Suppressor macrophage treated with lipopolysaccharide for 1 hour (primary cell): ENCODE results near the gene PI4KA.
"Not testable (repeated sequence)": the region's sequence is repeated elsewhere in the genome, so short reads cannot be mapped to it uniquely, and the experiment has no call there.

Experiments
- DNase-seq, 3 donors: peaks; one replicate each; pipeline ENCODE4 v3.0.0-alpha.2; 2020 to 2022

The PI4KA gene

GRCh38 chr22:20847318-20847822 lies 11.2 kb downstream of the PI4KA start:
- DNase-seq = no peak

- no peak for DNase-seq
Observed at GRCh38 chr22:20844055-20845037, 14.3 kb downstream of the PI4KA start.

DNA sequence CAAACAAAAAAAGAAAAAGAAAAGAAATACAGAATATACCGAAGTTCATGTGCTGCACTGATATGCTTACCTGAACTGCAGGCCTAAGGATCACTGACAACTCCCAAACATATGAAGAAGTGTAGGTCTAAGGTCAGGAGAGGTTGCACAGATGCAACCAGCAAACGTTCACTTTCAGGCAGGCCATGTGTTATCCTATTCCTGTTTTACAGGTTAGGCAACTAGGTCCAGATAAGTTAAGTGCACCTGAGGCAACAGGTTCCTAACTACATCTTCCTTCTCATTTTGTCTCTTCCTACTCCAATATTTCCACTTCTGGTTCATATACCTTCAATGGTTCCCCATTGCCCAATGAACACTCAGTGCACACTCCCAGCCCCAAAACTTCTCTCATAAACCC lies 15.1 kb downstream of the PI4KA start:
- no peak for DNase-seq

DNA sequence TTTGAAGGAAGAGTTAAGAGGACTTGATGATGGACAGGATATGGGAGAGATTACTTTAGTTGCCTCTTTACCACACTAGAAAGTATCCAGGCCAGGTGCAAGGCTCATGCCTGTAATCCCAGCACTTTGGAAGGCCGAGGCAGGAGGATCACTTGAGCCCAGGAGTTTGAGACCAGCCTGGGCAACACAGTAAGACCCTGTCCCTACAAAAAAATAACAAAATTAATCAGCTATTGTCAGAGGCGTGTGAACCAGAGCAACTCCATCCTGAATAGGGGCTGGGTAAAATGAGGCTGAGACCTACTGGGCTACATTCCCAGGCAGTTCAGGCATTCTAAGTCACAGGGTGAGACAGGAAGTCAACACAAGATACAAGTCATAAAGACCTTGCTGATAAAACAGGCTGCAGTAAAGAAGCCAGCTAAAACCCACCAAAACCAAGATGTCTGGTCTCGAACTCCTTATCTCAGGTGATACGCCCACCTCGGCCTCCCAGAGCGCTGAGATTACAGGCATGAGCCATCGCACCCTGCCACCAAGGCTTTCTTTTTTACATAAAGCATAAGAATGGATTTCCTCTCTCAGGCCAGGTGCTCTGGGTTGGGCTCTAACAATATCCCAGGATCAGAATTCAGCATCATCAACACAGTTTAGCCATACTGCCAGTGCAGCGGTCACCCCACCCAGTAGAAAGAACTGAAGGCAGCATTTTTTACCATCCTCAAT lies 17.8 kb downstream of the PI4KA start:
- DNase-seq = no peak

DNA sequence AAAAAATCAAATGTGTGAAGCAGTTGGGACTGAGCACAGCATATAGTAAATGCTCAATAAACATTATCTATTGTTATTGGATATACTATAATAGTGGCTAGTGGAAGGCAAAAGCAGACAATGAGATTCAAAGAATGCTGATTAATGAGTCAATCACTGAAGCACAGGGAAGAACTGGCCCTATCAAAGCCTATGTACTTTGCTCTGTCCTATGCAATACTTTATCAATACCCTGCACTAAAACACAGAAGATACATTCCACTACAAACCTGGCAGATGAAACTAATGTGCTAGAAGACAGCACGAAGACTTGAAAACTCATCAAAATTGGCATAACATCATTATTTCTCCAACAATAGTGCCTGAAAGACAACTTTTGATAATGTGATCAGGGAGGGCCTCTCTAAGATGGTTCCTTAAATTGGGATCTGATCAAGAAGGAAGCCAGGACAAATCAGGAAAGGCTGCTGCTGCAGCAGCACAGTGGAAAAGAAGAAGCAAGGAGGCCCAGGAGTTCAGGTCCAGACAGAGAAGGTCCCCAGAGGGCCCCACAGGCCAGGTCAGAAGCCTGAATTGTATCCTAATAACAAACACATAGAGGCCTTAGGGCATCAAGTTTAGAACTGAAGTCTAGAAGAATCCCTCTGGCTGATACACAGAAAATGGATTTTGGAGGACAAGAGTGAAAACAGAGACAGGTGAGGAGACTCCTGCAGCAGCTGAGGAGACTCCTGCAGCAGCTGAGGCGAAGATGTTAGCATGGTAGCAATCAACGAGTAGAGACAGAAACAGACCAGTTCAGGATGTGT lies 18.6 kb downstream of the PI4KA start:
- no peak for DNase-seq

DNA sequence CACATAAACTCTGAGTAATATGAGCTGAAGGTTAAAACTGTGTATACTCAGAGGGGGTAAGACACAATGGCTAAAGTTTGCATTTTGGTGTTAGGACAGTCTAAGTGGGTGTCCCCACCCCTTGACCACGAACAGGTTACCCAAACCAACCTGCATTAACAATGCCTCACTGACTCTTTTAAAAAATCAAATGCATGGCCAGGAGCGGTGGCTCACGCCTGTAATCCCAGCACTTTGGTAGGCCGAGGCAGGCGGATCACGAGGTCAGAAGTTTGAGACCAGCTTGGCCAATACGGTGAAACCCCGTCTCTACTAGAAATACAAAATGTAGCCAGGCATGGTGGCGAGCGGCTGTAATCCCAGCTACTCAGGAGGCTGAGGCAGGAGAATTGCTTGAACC lies 19.3 kb downstream of the PI4KA start:
- DNase-seq = not testable (repeated sequence)

GRCh38 chr22:20836987-20837823 lies 21.4 kb downstream of the PI4KA start:
- no peak for DNase-seq

DNA sequence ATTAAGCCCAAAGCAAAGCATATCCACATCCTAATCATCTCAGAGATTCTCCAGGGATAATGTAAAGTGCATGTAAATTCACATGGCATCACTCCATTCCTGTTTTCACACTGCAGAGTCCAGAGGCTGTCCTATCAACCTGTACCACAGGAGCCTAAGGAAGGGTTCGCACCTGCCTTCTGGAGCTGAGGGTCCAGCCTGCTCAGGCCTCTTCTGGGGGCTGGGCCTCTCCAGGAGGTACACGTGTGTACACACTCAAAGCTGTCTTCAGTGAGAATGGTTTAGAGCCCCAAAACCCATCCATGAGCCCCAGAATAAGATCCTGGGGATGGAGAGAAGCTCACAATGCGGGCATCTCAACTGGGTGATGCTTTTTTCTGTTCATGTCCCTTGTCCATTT lies 23.9 kb downstream of the PI4KA start:
- no peak for DNase-seq

GRCh38 chr22:20834206-20834605 lies 24.4 kb downstream of the PI4KA start:
- DNase-seq = no peak

DNA sequence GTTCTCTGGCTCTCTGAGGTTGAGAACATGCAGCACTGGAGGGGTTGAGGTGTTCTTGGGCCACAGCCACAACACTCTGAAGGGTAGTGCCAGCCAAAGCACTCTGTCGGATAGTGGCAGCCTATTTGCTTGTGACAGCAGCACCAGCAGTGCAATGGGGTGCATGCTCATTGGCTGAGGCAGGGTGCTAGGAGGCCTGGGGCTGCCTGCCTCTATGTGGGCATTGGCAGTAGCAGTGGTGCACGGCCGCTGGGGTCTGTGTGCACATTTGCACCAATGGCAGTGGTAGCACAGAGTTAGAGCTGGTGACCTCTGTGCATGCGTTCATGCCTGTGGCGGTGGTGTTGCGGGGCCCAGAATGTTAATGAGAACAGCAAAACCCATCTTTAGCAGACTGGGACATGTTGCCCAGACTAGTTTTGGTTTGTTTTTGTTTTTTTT lies 25.4 kb downstream of the PI4KA start:
- DNase-seq = no peak

DNA sequence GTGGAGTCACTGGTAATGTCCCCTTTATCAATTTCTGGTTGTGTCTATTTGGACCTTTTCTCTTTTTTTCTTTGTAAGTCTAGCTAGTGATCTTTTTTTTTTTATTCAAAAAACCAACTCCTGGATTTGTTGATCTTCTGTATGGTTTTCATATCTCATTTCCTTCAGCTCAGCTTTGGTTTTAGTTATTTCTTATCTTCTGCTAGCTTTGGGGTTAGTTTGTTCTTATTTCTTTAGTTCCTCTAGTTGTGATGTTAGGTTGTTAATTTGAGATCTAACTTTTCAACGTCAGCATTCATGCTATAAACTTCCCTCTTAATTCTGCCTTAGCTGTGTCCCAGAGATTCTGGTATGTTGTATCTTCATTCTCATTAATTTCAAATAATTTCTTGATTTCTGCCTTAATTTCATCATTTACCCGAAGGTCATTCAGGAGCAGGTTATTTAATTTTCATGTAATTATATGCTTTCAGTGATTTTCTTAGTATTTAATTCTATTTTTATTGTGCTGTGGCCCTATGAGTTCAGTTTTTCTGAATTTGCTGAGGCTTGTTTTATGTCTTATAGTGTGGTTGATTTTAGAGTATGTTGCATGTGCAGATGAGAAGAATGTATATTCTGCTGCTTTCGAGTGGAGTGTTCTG lies 29.0 kb downstream of the PI4KA start:
- DNase-seq = no peak

GRCh38 chr22:20826373-20827152 lies 32.0 kb downstream of the PI4KA start:
- not testable (repeated sequence) for DNase-seq

- DNase-seq = no peak
Observed at GRCh38 chr22:20825624-20826023, 33.0 kb downstream of the PI4KA start.

GRCh38 chr22:20825216-20825615 lies 33.4 kb downstream of the PI4KA start:
- DNase-seq = not testable (repeated sequence)

DNA sequence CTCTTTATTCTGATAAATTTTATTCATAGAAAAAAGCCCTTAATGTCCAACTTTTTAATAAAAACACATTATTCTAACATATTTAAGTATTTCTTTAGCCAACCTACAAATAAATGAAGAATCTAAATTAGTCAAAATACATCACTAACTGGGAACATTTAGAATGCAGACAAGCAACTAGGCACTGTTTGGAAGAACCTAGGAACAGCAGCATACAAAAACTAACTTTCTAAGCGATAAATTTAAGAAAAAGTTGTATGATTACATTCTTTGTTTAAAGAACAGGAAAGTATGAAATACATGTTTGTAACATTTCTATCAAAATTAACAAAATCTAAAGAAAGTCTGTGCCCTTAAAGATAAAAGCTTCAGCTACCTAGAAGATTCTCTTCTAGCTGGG lies 35.3 kb downstream of the PI4KA start:
- no peak for DNase-seq

- no peak for DNase-seq
Observed at GRCh38 chr22:20822240-20822639, 36.4 kb downstream of the PI4KA start.

GRCh38 chr22:20821717-20822239 lies 36.8 kb downstream of the PI4KA start:
- not testable (repeated sequence) for DNase-seq

GRCh38 chr22:20819471-20819870 lies 39.1 kb downstream of the PI4KA start:
- no peak for DNase-seq

GRCh38 chr22:20818471-20818870 lies 40.1 kb downstream of the PI4KA start:
- DNase-seq = no peak

DNA sequence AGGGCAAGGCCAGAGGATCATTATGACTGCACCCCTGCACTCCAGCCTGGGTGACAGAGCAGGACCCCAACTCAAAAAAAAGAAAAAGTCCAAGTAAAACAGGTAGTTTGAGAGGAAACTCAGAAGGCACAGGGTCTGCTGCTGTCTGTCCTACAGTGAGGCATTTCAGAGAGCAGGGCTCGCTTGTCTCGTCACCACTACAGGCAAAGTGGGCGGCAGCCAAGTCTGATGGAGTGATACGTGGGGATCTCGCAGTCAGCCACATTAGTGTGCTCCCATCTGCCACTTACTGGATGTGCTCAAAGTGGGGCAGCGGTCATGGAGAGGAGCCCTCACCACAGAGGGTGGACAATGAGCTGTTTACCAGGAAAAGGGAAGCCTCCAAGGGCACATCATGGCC lies 42.1 kb downstream of the PI4KA start:
- no peak for DNase-seq
